Fibroblast of lung (primary cell): Measurements from ENCODE around the gene TNFSF8.

Source experiments
- CTCF ChIP-seq, 2 donors: IDR thresholded peaks in 1 of 2; conservative IDR thresholded peaks in 1 of 2; 1 replicate in 1 of 2; 2 replicates in 1 of 2; pipeline ENCODE4 v1.5.1; 2011 to 2012; ENCODE audit warnings: low read length in 2 of 2, control low read depth in 1 of 2, inconsistent platforms in 1 of 2, low read depth in 1 of 2, mild to moderate bottlenecking in 1 of 2
- EZH2 ChIP-seq: IDR thresholded peaks from 2 replicates; pipeline ENCODE4 v1.5.1; 2012; ENCODE audit warnings: low read length, control low read depth, mild to moderate bottlenecking; ENCODE audit errors: missing control alignments

- TF ChIP-seq CTCF (conservative IDR thresholded peaks at IDR 0.05 in 1 of 2, IDR thresholded peaks at IDR 0.05 in 1 of 2; ENCODE audit: low read depth in 1 of 2, low read length in 2 of 2): no peak
- TF ChIP-seq EZH2: no peak
These were observed 36.2 kb downstream of the TNFSF8 start for GRCh38 chr9:114894206-114894605.
